Measurements from ENCODE around the gene FAM107B. TPM values are rescaled to one million over a fixed set of nuclear protein-coding genes. Genes with fewer than 3 reads are reported as not detected.
A peak's percentile ranks its signal among the peaks of the same experiment; 100 is the strongest.

The FAM107B gene
- total and polyA plus RNA-seq, 12 donors, result 16.0 to 81.7 (median 50.5) TPM

DNA sequence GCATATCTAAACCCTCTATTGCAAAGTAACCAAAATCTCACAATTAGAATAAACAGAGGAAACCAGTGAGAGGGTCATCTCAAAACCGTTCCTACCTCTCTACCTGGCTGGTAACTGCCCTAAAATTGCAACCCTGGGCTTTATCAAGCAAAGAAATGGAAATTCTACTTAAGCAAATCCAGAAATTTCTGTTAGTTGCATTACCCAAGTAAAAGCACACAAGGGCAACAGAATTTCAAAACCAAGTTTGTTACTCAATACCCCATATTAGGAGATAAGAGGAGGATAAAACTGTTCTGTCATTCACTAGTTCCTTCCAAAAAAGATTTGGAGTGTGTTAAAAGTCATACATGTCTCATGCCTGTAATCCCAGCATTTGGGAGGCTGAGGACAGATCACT is 195.3 kb downstream of the FAM107B start:
- intact Hi-C loops (cut with DNase I), result no loop called here
- TF ChIP-seq POLR2A (IDR thresholded peaks at IDR 0.05), result no peak
- TF ChIP-seq, protein P1, sequence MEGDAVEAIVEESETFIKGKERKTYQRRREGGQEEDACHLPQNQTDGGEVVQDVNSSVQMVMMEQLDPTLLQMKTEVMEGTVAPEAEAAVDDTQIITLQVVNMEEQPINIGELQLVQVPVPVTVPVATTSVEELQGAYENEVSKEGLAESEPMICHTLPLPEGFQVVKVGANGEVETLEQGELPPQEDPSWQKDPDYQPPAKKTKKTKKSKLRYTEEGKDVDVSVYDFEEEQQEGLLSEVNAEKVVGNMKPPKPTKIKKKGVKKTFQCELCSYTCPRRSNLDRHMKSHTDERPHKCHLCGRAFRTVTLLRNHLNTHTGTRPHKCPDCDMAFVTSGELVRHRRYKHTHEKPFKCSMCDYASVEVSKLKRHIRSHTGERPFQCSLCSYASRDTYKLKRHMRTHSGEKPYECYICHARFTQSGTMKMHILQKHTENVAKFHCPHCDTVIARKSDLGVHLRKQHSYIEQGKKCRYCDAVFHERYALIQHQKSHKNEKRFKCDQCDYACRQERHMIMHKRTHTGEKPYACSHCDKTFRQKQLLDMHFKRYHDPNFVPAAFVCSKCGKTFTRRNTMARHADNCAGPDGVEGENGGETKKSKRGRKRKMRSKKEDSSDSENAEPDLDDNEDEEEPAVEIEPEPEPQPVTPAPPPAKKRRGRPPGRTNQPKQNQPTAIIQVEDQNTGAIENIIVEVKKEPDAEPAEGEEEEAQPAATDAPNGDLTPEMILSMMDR (IDR thresholded peaks at IDR 0.05), result no peak
- no peak for DNase-seq
- no peaks in the 10 kb centered on the region for H3K36me3 ChIP-seq (replicated peaks in 1 of 2)
- WGBS, 4 donors, result 81 to 95% (median 88%) methylated on average over 1 of the region's 1 CpG
- H3K27me3 ChIP-seq, result no peaks in the 10 kb centered on the region
- H3K4me1 ChIP-seq (replicated peaks in 1 of 2), result peaks cover 11 to 20% of the 10 kb centered on the region in 2 donors
- no peak overlapping the region for H3K4me3 ChIP-seq
- H3K27ac ChIP-seq, result peak overlapping the region in 4 of 5 donors; percentile 12 to 56 (median 39)
- no peaks in the 10 kb centered on the region for H3K9me3 ChIP-seq (replicated peaks in 1 of 3)

DNA sequence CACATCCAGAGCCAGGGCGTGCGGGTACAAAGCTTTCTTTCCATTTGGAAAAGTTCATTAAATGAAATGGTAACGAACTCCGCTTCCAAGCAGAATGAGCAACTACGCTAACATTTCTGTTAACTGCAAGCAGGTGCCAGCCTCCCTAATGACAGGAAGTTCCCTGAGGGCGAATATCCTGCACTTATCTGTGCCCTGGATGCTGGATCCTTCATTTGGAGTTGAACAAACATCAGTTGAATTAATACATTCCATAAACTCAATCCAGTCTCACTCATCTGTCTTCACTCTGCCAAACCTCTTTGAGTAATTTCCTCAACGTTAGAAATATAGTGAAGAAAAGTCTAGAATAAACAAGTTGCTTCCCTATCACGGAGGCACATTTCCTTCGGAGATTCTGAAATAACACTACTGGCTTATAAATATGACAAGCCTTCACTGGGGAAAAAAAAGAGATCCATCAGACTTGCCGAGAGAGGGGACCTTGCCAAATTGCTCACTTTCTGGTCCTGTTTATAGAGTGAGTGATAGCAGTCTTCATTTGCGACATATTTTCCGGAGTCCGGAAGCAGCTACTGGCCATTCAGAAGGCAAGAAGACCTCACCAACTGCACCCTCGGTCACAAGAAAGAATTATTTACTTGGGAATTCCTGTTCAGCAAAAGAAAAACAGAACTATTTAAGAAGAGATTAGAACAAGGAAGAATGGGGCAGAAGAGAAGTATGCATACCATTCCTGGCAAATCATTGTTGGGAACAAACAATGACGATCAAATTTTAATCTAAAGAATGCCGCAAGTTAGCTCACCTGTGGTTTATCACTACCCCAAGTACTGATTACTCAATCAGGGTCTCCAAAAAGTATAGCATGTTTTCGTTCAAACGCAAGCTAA is 196.4 kb downstream of the FAM107B start:
- WGBS, 4 donors, result 47 to 50% (median 48%) methylated on average over 18 of the region's 18 CpGs
- DNase-seq, result peak in 6 of 7 donors; percentile 39 to 76 (median 56)
- no peaks in the 10 kb centered on the region for H3K9me3 ChIP-seq (replicated peaks in 1 of 3)
- TF ChIP-seq POLR2A (IDR thresholded peaks at IDR 0.05), result no peak
- TF ChIP-seq, protein P1 (IDR thresholded peaks at IDR 0.05), result no peak
- peak overlapping the region in 3 of 5 donors; percentile 29 to 56 (median 52) for H3K27ac ChIP-seq
- H3K27me3 ChIP-seq, result no peaks in the 10 kb centered on the region
- intact Hi-C loops (cut with DNase I), result no loop called here
- H3K4me1 ChIP-seq (replicated peaks in 1 of 2), result peaks cover 11 to 29% of the 10 kb centered on the region in 2 donors
- peak overlapping the region in 1 of 4 donors; percentile 21 for H3K4me3 ChIP-seq
- no peaks in the 10 kb centered on the region for H3K36me3 ChIP-seq (replicated peaks in 1 of 2)

DNA sequence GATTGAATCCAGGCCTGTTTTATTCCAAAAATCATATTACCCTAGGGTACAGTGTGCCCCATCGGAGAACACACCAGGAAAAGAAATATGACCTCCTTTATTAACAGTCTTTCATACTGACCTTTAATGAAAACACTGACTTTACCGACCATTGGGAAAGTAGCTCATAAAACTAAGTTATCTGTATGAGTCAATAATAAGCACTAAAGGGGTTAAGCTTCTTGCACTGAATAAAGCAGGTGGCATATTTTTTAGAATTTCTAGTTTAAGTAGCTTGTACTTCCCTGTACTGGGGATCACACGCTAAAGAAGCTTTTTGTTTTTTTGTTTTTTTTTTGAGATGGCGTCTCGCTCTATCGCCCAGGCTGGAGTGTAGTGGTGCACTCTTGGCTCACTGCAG is 199.8 kb downstream of the FAM107B start:
- Histone ChIP-seq H3K4me3 (no peak overlapping the region), H3K4me1 (replicated peaks in 1 of 2) (peaks cover 19 to 41% of the 10 kb centered on the region in 2 donors), H3K27ac (no peak overlapping the region), H3K27me3 (no peaks in the 10 kb centered on the region), H3K36me3 (replicated peaks in 1 of 2) (no peaks in the 10 kb centered on the region), H3K9me3 (replicated peaks in 1 of 3) (no peaks in the 10 kb centered on the region)
- no peak for DNase-seq
- intact Hi-C loops (cut with DNase I), result no loop called here
- WGBS, 4 donors, result 79 to 87% (median 86%) methylated on average over 6 of the region's 6 CpGs
- TF ChIP-seq POLR2A (IDR thresholded peaks at IDR 0.05), result no peak
- TF ChIP-seq, protein P1 (IDR thresholded peaks at IDR 0.05), result no peak

DNA sequence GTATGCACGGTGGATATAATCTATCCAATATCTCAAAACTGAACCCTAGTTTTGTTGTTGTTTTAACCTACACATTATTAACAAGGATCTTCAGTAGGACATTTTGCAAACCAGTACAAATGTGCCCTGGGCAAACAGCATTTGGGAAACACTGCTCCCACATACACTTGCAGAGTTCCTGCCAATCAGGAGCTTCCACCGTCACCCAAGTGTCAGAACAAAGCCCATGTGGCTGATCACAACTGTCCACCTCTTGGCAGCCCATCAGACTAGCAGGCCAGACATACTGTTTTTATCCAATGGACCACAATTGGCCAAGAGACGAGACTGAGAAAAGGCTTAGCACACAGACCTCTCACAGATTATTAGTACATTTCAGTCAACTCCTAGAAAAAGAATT is 200.4 kb downstream of the FAM107B start:
- Histone ChIP-seq H3K27me3 (no peaks in the 10 kb centered on the region), H3K27ac (no peak overlapping the region), H3K36me3 (replicated peaks in 1 of 2) (no peaks in the 10 kb centered on the region), H3K4me3 (no peak overlapping the region), H3K4me1 (replicated peaks in 1 of 2) (peaks cover 19 to 35% of the 10 kb centered on the region in 2 donors), H3K9me3 (replicated peaks in 1 of 3) (no peaks in the 10 kb centered on the region)
- intact Hi-C loops (cut with DNase I), result no loop called here
- TF ChIP-seq, protein P1 (IDR thresholded peaks at IDR 0.05), result no peak
- TF ChIP-seq POLR2A (IDR thresholded peaks at IDR 0.05), result no peak
- WGBS, 4 donors, result 80 to 88% (median 84%) methylated on average over 3 of the region's 3 CpGs
- no peak for DNase-seq

Data from adrenal gland (tissue), 12 donors.